HG03039 (cell line): ENCODE measurements around the gene GSTO1.

Source experiments
- ATAC-seq: cut with Tn5 transposase; IDR thresholded peaks from one replicate; pipeline ENCODE4 v1.9.1; 2021; ENCODE audit warnings: mild to moderate bottlenecking, moderate library complexity; ENCODE audit not compliant: unreplicated experiment

GSTO1 gene

DNA sequence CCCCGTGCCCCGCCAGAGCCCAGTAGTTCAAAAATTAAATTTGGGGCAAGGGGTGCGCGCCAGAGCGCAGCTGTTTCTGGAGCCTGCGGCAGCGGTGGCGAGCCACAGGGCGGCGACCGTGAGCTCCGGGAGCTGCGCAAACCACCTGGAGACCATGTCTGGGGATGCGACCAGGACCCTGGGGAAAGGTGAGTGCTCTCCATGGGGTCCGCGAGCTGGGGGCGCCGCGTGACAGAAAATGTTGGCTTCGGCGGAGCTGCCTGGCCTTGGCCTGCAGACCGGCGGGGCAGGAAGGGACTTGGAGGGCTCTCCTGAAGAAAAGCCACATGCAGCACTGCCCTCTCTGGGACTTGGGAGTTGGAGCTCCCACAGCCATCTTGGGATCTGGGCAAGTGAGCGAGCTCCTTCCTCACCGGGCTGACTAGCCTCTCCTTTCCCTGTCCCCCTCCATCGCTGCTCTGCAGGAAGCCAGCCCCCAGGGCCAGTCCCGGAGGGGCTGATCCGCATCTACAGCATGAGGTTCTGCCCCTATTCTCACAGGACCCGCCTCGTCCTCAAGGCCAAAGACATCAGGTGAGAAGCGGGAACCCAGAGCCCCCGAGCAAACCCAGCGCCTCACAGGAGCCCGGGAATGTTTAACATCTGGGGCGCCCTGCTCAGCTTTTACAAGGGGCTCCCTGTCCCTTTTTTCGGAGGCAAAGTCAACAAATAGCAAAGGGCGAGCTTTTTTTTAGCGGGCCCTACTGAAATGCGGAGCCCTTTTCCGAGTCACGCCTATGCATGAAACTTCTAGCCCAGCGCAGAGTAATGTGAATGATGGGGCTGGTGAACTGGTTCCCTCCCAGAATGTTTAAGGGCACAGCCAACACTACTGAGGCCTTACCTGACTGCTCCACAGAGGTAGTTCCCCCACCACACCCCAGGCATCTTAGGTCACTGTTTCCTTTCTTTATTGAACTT, 20.4 kb downstream of the GSTO1 start:
- ATAC-seq: peak; percentile 64

DNA sequence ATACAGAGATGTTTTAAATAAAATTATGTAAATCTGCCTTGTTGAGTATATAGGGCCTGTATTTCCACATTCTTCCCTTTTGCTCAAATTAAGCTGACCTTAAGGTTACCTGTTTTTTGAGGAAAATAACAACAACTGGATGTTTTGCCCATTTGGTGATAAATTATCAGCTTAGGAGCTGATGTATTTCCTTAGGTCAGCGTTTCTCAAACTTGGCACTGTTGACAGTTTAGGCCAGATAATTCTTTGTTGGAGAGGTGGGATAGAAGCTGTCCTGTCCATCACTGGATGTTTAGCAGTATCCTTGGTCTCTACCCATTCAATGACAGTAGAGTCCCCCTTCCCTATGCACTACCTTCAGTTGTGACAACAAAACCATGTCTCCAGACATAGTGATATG, 21.5 kb downstream of the GSTO1 start:
- ATAC-seq: no peak

DNA sequence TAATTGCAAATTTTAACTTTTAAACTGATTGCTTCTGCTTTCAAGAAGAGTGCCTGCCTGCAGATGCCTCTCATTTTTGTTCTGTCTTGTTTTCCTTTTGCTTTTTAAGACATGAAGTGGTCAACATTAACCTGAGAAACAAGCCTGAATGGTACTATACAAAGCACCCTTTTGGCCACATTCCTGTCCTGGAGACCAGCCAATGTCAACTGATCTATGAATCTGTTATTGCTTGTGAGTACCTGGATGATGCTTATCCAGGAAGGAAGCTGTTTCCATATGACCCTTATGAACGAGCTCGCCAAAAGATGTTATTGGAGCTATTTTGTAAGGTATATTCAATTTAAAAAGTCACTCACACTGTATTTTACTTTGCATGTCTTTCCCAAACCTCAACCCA, 23.1 kb downstream of the GSTO1 start:
- no peak for ATAC-seq

DNA sequence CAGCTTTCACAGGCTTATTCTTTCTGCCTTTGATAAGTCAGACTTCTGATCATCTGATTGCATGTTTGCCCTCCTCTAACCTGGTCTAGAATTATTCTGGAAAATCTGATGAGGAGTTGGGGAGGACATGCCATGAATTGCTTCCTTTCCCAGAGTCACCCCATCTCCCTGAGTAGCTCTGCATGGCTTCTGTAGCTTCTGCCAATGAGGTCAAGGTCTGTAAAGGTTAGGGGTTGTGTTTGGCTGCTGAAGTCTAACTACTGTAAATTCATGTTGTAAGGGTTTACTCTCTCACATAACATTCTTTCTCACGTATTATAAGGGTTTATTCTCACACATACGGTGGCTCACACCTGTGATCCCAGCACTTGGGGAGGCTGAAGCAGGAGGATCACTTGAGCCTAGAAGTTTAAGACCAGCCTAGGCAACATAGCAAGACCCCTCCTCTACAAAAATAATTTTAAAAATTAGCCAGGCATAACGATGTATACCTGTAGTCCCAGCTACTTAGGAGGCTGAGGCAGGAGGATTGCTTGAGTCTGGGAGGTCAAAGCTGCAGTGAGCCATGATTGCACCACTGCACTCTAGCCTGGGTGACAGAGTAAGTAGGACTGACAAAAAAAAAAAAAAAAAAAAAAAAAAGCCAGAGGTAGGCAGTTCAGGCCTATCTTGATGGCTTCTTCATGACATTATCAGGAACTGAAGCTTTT, 25.0 kb downstream of the GSTO1 start:
- no peak for ATAC-seq

DNA sequence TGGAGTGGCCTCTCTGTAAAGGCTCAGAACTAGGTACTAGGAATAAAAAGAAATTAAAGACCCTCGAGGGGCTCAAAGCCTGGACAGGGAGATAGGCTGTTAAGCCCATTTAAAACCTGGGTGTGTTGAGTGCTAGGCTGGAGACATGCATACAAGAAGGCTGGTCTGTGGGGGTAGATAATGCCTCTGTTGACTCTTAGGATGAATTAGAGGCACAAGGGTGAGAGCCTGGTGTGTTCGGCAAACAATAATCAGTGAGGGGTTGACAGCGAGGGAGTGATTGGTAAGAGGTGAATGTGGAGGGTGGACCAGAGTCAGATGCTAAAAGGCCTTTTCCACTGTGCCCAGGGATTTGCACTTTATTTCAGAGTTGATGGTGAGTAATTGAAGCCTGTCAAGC, 27.0 kb downstream of the GSTO1 start:
- ATAC-seq: no peak

DNA sequence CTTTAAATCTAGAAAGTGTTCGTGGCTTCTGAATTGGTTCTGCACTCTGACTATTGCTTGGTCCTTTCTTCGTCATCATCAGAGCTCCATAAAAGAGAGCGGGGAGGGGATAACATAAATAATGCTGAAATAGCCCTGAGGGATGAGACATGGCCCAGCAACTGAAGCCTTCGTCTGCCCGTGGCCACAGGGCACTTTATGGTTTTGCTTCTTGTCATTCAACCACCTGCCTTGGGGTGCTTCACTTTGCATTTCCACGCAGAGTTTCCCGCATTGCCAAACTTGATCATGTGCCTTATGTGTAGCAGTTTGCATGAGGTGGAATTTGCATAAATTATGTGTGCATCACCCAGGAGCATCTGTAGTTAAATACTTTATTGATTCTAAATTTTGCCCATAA, 30.2 kb downstream of the GSTO1 start:
- ATAC-seq: no peak

DNA sequence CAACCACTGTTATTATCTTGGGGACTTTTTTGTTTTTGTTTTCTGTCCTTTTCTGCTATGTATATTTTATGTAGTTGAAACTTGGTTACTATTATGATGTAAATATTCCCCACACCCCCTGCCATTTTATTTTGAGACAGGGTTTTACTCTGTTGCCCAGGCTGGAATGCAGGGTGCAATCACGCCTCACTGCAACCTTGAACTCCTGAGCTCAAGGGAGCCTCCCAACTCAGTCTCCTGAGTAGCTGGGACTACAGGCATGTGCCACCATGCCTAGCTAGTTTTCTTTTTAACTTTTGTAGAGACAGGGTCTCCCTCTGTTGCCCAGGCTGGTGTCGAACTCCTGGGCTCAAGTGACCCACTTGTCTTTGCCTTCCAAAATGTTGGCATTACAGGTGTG, 32.2 kb downstream of the GSTO1 start:
- ATAC-seq: no peak

DNA sequence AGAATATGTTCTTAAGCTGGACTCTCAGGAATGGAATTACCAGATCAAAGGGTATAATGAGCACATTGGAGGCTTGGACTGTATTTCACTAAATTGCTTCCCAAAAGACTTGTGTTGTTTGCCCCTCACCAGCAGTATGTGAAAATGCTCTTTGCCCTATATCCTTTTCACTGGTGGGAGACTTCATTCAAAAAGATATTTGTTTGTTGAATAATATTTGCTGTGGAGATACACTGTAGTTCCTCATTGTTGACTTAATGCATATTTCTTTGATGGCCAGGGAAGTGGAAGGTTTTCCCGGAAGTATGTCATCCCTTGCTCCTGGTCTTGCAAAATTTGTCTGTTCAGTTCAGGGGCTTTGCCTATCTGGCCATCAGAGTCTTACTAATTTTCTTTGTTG, 33.7 kb downstream of the GSTO1 start:
- no peak for ATAC-seq

DNA sequence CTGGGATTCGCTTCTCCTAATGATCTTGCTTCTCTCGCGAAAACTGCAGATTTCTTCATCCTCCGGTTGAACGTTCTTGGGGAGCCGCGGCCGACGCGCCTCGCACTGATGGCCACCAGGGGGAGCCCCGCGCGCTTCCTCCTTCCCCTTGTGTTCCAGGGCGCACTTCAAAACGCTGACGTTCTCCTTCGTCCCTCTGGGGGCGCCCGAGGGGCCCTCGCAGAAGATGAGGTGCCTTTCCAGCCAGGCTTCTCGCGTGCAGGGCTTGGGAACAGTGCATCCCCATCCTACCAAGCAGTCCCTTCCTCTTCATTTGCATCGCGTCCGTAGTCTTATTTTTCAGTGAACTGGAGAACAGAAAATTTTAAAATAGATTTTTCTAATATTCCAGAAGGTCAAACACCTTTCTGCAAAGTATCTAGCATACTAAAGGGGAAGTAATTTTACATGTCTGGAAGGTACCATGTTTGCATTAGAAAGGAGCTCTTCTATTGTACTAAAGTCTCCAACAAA, 36.8 kb downstream of the GSTO1 start:
- peak; percentile 98 for ATAC-seq

DNA sequence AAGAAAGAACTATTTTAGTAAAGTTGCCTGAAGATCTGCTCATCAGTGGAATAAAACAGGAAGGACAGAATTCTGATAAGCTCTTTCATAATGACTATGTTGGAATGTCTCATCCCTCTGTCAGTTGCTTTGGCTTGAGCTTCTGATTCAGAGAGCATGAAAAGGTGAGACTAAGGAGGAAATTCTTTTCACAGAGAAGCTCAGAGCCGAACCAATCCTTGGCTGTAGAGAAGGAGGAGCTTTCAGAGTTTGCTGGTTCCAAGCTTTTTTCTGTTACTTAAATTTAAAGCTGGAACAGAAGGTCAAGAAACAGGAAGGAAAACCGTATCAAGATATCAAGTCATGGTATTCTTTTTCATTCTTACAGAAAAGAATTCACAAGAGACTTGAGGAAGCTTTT, 38.3 kb downstream of the GSTO1 start:
- no peak for ATAC-seq

DNA sequence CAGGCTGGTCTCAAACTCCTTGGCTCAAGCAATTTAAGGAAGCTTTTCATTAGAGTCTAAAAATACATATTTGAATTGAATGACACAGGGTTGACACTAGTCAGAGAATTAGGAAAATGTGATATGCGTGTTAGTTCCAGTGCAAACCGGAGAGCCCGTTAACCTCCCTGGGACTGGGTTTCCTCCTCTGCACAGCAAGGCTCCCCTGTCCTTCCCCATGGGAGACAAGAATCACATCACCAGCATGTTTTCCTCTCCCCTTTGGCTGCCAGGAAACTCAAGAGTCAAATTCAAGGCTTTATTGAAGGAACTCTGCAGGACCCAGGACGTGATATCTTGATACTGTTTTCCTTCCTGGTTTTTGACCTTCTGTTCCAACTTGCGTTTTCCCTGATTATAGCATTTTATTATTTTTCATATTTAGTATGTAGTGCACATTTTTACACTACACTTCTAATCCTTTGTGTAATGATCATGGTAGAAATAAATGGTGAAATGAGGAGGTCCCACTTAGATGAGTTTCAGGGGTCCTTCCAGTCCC, 39.2 kb downstream of the GSTO1 start:
- no peak for ATAC-seq

DNA sequence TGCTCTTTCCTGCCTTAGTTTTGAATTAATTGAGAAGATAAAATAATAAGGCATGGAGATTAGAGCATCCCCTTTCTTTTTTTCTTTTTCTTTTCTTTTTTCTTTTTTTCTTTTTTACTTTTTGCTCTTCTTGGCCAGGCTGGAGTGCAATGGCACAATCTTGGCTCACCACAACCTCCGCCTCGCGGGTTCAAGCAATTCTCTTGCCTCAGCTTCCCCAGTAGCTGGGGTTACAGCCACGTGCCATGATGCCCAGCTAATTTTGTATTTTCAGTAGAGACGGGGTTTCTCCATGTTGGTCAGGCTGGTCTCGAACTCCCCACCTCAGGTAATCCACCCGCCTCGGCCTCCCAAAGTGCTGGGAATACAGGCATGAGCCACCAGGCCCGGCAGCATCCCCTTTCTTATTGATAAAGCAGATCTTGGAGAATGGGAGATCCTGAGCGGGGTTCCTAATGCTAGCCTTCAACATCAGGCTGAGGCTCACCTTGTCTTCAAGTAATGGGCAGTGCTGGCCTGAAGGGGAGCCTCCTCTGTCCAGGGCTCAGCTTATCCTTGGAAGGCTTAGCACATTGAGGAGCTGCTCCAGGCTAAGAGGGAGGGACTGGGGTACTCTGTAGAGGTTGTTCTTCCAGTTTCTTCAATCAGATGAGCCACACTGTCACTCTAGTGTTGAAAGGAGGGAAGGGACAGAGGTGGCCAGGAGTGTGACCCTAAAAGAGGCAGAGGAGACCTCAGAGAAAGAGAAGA, 42.2 kb downstream of the GSTO1 start:
- no peak for ATAC-seq

DNA sequence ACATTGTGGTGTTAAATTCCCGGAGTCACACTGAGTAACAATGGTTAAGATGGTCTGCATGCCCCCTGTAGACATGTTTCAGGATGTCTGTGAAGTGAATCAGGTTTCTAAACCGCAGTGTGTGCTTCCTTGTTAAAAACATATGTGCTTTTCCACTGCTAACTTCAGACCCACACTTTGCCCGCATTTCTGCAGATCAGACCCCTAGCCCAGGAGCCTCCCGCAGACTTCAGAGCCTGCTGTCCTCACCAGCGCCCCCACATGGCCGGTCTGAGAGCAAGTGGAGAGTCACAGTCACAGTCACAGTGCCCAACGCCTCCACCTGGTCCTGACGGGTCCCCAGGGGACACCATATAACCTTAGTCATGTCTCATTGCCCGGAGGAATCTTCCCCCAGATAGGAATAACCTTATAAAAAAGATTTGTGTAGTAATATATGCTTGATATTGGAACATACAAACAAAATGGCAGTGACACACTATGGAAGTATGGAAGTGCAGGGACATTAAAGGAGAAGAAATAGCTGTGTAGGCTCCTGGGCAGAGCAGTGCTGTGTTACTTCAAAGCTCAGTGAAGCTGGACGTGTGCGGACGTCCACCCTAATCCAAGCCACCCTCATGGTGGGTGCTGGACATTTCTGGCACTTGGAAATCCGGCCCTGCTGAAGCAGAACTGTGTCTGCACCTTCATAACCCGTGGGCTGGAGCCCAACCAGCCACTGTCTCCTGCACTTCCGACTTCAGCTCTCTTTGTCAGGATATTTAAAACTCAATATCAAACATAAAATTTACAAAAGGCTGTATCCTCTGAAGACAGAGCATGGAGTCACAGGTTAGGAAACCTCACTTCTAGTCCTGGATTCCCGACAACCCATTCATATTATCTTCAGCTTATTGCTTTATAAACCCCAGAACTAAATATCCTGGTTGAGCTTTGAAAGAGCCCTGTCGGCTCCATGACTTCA, 43.3 kb downstream of the GSTO1 start:
- ATAC-seq: no peak

DNA sequence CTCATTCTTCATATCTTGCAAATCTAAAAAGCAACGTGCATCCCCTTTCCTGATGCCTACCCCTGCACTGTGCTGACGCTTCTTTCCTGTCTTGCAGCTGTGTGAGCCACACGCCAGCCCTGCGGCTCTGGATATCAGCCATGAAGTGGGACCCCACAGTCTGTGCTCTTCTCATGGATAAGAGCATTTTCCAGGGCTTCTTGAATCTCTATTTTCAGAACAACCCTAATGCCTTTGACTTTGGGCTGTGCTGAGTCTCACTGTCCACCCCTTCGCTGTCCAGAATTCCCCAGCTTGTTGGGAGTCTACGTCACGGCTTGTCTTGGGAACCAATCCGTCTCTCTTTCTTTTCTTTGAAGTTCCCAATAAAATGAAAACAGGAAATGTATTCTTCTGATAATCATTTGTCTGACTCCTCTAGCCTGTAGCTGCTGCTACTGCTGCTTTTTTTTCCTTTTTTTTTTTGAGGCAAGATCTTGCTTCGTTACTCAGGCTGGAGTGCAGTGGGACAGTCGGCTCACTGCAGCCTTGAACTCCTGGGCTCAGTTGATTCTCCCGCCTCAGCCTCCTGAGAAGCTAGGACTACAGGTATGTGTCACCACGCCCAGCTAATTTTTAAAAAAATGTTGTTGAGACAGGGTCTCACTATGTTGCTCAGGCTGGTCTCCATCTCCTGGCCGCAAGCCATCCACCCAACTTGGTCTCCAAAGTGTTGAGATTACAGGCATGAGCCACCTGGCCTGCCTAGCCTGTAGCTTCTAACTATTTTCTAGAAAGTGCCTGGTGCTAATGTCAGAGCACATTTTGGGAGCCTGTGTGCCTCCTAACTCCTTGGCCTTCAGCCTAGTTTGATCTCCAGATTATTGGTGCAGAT, 44.6 kb downstream of the GSTO1 start:
- no peak for ATAC-seq

DNA sequence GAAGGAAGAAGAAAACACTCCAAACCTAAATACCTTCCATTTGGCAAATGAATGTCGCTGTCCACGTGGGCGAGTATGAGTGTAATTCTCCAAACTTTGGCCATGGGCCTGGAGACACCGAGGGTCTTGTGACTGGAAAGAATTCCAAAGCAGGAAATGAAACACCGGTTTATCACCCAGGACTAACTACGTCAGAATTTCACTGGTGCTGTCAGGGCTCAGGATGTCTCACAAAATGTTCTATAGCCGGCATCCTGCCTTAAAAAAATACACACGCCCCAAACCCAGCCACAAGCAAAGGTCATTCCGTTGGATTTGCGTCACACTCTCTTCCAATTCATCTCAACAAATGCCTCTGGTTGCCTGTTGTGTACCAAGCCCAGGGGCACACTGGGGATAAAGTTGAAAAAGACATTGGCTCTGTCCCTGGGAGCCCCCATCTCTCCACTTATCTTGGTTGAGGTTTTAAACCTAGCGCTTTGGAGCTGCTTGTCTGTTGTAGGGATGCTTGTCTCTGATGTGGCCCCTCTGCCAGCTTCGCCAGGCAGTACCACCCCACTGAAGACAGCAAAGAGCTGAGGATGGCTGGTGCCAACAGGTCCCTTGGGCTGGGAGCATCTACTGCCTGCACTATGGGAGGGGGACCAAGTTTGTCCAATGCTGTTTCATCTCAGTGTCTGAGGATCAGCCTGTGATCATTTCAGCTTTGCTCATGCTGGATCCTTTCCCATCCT, 45.5 kb downstream of the GSTO1 start:
- ATAC-seq: no peak

DNA sequence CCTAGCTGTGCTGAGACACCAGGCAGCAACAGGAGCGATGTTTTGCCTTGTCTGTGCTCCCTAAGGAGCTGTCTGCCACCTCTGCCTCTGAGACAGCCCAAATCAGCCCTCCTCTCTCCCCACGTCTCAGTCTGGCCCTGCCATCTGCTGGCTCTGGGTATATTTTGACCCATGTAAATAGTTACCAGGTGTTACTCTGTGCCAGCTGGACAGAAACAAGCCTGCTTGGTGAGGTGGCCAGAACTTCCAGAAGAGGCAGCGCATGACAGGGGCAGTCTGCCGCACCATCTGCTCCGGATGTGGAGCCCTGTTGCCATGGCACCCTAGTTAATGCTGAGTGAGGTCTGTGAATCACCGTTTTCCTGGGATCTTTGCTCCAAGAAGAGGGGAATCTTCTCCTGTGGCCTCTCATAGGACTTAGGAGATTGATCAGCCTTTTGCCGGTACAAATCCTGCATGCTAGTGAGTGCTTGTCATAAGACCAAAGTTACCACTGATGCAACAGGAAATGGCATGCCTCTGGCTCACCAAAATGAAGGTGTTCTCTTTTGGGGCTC, 46.1 kb downstream of the GSTO1 start:
- no peak for ATAC-seq

DNA sequence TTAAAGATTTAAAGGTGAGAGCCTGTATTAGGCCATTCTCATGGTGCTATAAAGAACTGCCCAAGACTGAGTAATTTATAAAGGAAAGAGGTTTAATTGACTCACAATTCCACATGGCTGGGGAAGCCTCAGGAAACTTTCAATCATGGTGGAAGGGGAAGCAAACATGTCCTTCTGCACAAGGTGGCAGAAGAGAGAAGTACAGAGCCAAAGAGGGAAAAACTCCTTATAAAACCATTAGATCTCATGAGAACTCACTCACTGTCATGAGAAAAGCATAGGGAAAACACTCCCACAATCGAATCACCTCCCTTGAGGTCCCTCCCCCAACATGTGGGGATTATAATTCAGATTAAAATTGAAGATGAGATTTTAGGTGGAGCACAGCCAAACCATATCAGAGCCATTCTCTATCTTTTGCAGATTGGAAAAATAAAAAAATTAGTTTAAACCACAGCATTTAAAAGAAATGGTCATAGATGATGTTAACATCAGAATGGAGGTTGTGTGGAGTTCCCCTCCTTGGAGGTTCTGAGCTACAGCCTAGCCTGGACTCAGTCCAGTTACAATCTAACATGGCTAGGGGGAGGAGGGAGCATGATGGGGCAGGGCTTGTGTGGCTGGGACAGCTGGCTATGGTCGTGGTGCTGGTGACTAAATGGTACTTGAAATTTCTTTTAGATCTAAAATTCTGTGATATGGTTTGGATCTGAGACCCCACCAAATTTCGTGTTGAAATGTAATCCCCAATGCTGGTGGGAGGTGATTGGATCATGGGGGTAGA, 47.4 kb downstream of the GSTO1 start:
- no peak for ATAC-seq
